Lower leg skin (tissue), 3 donors: Measurements from ENCODE around the gene THY1.

Experiments
- POLR2A ChIP-seq, 2 donors: fragments of 450-650 bp; IDR thresholded peaks; one replicate each; pipeline ENCODE4 v1.6.1; 2016 to 2017; ENCODE audit warnings: antibody characterized with exemption in 2 of 2, mild to moderate bottlenecking in 1 of 2, moderate library complexity in 1 of 2
- TF ChIP-seq, protein P1 (sequence below), 3 donors: fragments of 450-650 bp; IDR thresholded peaks; one replicate each; pipeline ENCODE4 v1.5.1; 2016; ENCODE audit warnings: antibody characterized with exemption in 3 of 3, mild to moderate bottlenecking in 3 of 3, moderate library complexity in 2 of 3

GRCh38 chr11:119448380-119448779 lies 25.4 kb upstream of the THY1 start:
- TF ChIP-seq, protein P1, sequence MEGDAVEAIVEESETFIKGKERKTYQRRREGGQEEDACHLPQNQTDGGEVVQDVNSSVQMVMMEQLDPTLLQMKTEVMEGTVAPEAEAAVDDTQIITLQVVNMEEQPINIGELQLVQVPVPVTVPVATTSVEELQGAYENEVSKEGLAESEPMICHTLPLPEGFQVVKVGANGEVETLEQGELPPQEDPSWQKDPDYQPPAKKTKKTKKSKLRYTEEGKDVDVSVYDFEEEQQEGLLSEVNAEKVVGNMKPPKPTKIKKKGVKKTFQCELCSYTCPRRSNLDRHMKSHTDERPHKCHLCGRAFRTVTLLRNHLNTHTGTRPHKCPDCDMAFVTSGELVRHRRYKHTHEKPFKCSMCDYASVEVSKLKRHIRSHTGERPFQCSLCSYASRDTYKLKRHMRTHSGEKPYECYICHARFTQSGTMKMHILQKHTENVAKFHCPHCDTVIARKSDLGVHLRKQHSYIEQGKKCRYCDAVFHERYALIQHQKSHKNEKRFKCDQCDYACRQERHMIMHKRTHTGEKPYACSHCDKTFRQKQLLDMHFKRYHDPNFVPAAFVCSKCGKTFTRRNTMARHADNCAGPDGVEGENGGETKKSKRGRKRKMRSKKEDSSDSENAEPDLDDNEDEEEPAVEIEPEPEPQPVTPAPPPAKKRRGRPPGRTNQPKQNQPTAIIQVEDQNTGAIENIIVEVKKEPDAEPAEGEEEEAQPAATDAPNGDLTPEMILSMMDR (IDR thresholded peaks at IDR 0.05), result no peak
- no peak for TF ChIP-seq POLR2A (IDR thresholded peaks at IDR 0.05)
